Epidermal melanocyte (primary cell): ENCODE data around the gene ZNF845.
A peak's percentile ranks its signal among the peaks of the same experiment; 100 is the strongest.
"Not testable (repeated sequence)": the region's sequence is repeated elsewhere in the genome, so short reads cannot be mapped to it uniquely, and the experiment has no call there.

Source experiments
- DNase-seq: peaks from one replicate; pipeline ENCODE4 v3.0.0; 2011; ENCODE audit warnings: low spot score; ENCODE audit not compliant: insufficient read length

ZNF845 gene

GRCh38 chr19:53374743-53375142 is 41.2 kb downstream of the ZNF845 start:
- no peak for DNase-seq

DNA sequence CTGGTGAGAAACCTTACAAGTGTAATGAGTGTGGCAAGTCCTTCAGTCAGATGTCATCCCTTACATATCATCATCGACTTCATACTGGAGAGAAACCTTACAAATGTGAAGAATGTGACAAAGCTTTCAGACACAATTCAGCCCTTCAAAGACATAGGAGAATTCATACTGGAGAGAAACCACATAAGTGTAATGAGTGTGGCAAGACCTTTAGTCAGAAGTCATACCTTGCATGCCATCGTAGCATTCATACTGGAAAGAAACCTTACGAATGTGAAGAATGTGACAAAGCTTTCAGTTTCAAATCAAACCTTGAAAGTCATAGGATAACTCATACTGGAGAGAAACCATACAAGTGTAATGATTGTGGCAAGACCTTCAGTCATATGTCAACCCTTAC is 47.8 kb downstream of the ZNF845 start:
- DNase-seq, result no peak

DNA sequence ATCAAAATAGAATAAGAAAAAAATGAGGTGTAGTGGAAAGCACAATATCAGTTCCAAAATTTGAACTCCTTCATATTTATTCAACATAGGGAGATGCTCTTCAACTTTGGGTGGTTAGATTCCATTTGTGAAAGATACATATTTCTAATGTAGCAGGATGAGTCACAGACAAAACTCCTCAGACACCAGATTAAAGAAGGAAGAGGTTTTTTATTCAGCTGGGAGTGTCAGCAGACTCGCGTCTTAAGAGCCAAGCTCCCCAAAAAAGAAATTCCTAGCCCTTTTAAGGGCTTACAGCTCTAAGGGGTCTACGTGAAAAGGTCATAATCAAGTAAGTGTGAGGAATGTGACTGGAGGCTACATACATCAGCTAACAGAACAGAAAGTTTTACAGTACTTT is 54.6 kb downstream of the ZNF845 start:
- DNase-seq, result no peak

- DNase-seq, result no peak
Observed at GRCh38 chr19:53388904-53389303, 55.4 kb downstream of the ZNF845 start.

DNA sequence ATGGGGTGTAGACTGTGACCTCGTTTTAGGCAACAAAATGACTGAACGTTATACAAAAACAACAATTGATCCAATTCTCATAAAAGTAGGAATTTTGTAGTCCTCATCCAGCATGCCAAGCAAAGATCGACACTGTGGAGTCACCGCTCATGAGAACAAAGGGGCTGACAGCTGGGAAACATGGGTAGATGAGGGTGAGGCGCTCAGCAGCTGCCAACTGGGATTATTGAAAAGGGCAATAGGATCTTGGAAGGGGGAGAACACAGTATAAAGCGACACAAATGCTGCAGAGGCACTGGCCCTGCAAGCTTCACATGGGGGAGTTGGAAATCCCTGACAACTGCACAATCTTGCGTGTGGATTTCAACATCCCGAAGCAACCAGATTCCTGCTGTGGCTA is 56.0 kb downstream of the ZNF845 start:
- DNase-seq, result no peak

GRCh38 chr19:53389978-53390377 is 56.4 kb downstream of the ZNF845 start:
- DNase-seq, result no peak

DNA sequence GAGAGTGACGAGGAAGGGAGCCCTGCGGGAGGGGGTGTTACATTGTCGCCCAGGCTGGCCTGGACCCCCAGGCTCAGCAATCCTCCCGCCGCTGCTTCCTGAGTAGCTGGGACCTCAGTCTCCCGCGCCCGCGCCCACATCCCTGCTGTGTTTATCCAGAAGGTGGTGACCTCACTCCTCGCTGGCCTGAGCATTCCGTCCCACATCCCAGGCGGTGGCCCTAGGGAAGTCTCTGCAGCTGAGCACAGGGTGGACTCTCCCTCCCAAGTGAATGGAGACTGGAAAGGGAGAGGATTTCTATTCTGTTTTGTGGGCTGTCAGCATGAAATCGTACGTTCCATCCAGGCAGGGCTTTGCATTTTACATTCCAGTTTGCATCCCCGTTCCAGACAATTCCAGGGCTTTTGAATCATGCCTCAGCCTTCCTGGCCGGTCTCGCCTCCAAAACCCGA is 61.0 kb downstream of the ZNF845 start:
- DNase-seq, result no peak

DNA sequence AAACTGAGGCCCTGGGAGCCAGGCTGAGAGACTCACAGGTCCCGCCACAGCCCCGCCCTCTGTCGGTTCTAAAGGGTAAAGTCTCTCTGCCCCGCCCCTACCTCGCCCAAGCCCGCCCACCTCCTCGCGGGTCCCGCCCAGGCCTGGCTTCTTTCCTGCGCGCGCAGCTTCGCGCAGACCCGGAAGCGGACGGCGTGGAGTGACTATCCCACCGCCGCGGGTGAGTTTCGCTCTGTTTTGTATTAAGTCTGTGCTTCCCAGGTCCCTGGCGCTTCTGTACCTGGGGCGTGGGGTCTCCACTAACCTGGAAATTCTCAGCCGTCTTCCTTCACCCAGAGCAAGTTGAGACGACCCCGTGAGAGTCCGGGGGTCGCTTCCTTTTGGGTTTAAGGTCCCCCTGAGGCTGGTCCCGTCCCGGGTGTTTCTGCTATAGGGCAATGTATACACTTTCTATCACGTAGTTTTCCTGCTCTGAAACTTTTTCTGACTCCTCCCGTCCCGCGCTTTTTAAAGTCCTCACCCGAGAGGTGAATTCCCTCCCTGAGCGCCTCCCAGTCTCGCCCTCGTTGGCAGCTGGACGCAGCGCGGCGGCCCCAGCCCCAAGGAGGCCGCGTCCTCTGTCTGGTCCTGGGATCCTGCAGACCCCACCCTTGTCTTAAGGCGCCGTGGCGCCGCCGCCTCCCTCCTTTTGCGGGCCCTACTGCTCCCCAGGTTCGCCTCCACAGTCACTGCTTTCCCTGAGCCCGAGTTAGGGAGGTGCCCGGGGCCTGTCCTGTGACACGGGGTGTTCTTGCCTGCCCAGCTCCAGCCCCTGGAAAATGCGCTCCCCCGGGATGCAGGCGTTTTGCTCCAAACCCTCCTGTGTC is 61.7 kb downstream of the ZNF845 start, which contains the start of gene ZNF765:
Gene ZNF765 (plus strand): TSS at position 176 of the 866 bp plus-strand sequence. CDS start 2,867 bp downstream, outside the sequence.
- peak; percentile 79 for DNase-seq

- not testable (repeated sequence) for DNase-seq
Observed at GRCh38 chr19:53395840-53396524, 62.4 kb downstream of the ZNF845 start.

GRCh38 chr19:53396525-53396868 is 62.9 kb downstream of the ZNF845 start:
- no peak for DNase-seq

DNA sequence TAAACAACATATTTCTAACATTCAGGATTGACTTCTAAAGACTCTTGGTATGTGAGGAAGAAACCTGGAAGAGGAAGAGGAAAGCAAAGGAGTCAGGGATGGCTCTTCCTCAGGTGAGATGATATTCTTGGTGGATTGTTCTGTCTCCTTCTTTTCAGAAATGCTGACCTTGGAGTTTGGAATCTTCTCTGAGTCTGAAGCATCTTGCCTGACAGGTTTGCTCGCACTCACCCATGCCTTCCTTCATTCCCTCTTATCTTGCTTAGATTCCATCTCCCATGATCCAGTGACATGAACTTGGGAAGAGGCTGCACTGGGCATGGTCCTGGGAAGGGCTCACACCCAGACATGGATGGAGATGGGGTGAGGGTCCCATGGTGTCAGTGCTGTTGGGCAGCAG is 64.4 kb downstream of the ZNF845 start:
- not testable (repeated sequence) for DNase-seq
